HepG2 (cell line): ENCODE results near the gene CISD1. TPM values are rescaled to one million over a fixed set of nuclear protein-coding genes. Genes with fewer than 3 reads are reported as not detected.

ENCODE experiments used
- ATAC-seq: fragments of 200-7000 bp; cut with Tn5 transposase; 3 replicates; pipeline ENCODE4 v1.9.1; 2020; ENCODE audit warnings: mild to moderate bottlenecking, moderate library complexity
- BruUV-seq: library from RNA; stranded (reverse); fragments of 400-500 nt; replicated peaks from 2 replicates; lab custom pipeline; 2021; lab: Mats Ljungman, UMichigan
- CTCF ChIA-PET: fragments of 300-600 bp; formaldehyde crosslinking; extraction: SDS; loops from one replicate; lab custom pipeline; 2021; ENCODE audit warnings: low total read pairs, inconsistent platforms, low intra/inter-chr PET ratio; lab: Yijun Ruan, JAX
- POLR2A ChIA-PET: fragments of 350-600 bp; sonication (Branson Sonifier 250); formaldehyde crosslinking; loops from one replicate; lab custom pipeline; 2020; ENCODE audit warnings: antibody characterized with exemption, inconsistent platforms; lab: Yijun Ruan, JAX
- DNase-seq: peaks from one replicate; pipeline ENCODE4 v3.0.0-alpha.2; 2015; ENCODE audit warnings: low spot score
- FAIRE-seq: peaks from 3 replicates; lab custom pipeline; 2011; peaks lifted over from hg19 to GRCh38; lab: Jason Lieb, UNC
- H2AFZ ChIP-seq: one replicate; pipeline ENCODE4 v1.6.1; 2011; ENCODE audit warnings: low read length, inconsistent platforms
- H3K27ac ChIP-seq: fragments of 300-600 bp; 3 replicates; pipeline ENCODE4 v1.8.0; 2011; ENCODE audit warnings: mixed run types, mild to moderate bottlenecking, mixed read lengths, low read length, inconsistent platforms; ENCODE audit not compliant: insufficient read depth; ENCODE audit errors: extremely low read length
- H3K27me3 ChIP-seq, 2 experiments: fragments of 200-600 bp in 1 of 2; 2 replicates in 1 of 2; 3 replicates in 1 of 2; pipeline versions ENCODE4 v1.6.0 to v1.8.0; 2011; ENCODE audit warnings: low read length in 2 of 2, mild to moderate bottlenecking in 2 of 2, moderate library complexity in 2 of 2, inconsistent platforms in 1 of 2; ENCODE audit not compliant: insufficient read depth in 2 of 2, control insufficient read depth in 1 of 2
- H3K36me3 ChIP-seq, 2 experiments: fragments of 200-600 bp in 1 of 2; replicated peaks in 1 of 2; 2 replicates in 1 of 2; 3 replicates in 1 of 2; pipeline versions ENCODE4 v1.5.1 to v1.8.0; 2011; ENCODE audit warnings: low read length in 2 of 2, inconsistent platforms in 1 of 2; ENCODE audit not compliant: insufficient read depth in 2 of 2, control insufficient read depth in 1 of 2
- H3K4me1 ChIP-seq: 2 replicates; pipeline ENCODE4 v1.5.1; 2012; ENCODE audit warnings: low read length, inconsistent platforms; ENCODE audit not compliant: insufficient read depth
- H3K4me2 ChIP-seq: 2 replicates; pipeline ENCODE4 v1.6.0; 2011; ENCODE audit warnings: low read depth, low read length, inconsistent platforms
- H3K4me3 ChIP-seq, 3 experiments: fragments of 200-600 bp in 1 of 3; sonication (generic), shearing (Covaris generic) in 1 of 3; replicated peaks in 1 of 3; 2 replicates each; pipeline ENCODE4 v1.5.1; 2011 to 2016; ENCODE audit warnings: low read length in 3 of 3, inconsistent platforms in 2 of 3, low read depth in 2 of 3, mild to moderate bottlenecking in 2 of 3, control low read depth in 1 of 3, mixed read lengths in 1 of 3; ENCODE audit not compliant: insufficient read depth in 1 of 3
- H3K79me2 ChIP-seq: one replicate; pipeline ENCODE4 v1.6.1; 2011; ENCODE audit warnings: low read length, inconsistent platforms; ENCODE audit not compliant: insufficient read depth
- H3K9ac ChIP-seq: 2 replicates; pipeline ENCODE4 v1.6.0; 2011; ENCODE audit warnings: mild to moderate bottlenecking, low read depth, low read length, inconsistent platforms; ENCODE audit not compliant: insufficient read depth
- H3K9me3 ChIP-seq: 2 replicates; pipeline ENCODE4 v1.5.1; 2012; ENCODE audit warnings: mild to moderate bottlenecking, low read length
- H4K20me1 ChIP-seq: 2 replicates; pipeline ENCODE4 v1.6.0; 2011; ENCODE audit warnings: inconsistent platforms, mild to moderate bottlenecking, low read length, moderate library complexity; ENCODE audit not compliant: insufficient read depth
- ATF4 ChIP-seq, 2 experiments: fragments of 450-650 bp in 1 of 2; sonication (generic) in 1 of 2; formaldehyde crosslinking; IDR thresholded peaks; 2 replicates each; pipeline versions ENCODE4 v1.5.0 to v1.8.0; 2020 to 2022; ENCODE audit warnings: mild to moderate bottlenecking in 1 of 2, missing genetic modification reagents in 1 of 2
- BATF2 ChIP-seq: sonication (generic); formaldehyde crosslinking; IDR thresholded peaks from 2 replicates; pipeline ENCODE4 v1.8.0; 2022; ENCODE audit warnings: mild to moderate bottlenecking, missing genetic modification reagents, moderate library complexity
- CC2D1A ChIP-seq: sonication (generic); formaldehyde crosslinking; IDR thresholded peaks from 2 replicates; pipeline ENCODE4 v1.8.1; 2023; ENCODE audit warnings: mild to moderate bottlenecking, missing genetic modification reagents
- CEBPB ChIP-seq: IDR thresholded peaks from 2 replicates; pipeline ENCODE4 v1.6.1; 2011; ENCODE audit warnings: low read depth, low read length, improper control_type of control experiment, borderline replicate concordance
- CEBPG ChIP-seq: IDR thresholded peaks from 2 replicates; pipeline ENCODE4 v1.6.1; 2016
- CSRNP1 ChIP-seq: sonication (generic); formaldehyde crosslinking; IDR thresholded peaks from 2 replicates; pipeline ENCODE4 v1.8.1; 2023; ENCODE audit warnings: mild to moderate bottlenecking, missing genetic modification reagents
- ETV6 ChIP-seq: sonication (generic); formaldehyde crosslinking; conservative IDR thresholded peaks from 2 replicates; pipeline ENCODE4 v1.4.0; 2020; ENCODE audit warnings: missing genetic modification reagents
- FOXC1 ChIP-seq: sonication (generic); formaldehyde crosslinking; IDR thresholded peaks from 2 replicates; pipeline ENCODE4 v1.8.0; 2022; ENCODE audit warnings: mild to moderate bottlenecking, missing genetic modification reagents, borderline replicate concordance
- HMG20B ChIP-seq: conservative IDR thresholded peaks from 2 replicates; pipeline ENCODE4 v1.6.1; 2016; ENCODE audit warnings: missing genetic modification reagents, missing compliant biosample characterization
- KAT2B ChIP-seq: fragments of 150-350 bp; IDR thresholded peaks from 2 replicates; pipeline ENCODE4 v1.6.1; 2014; ENCODE audit warnings: low read depth, low read length, borderline replicate concordance
- MAFK ChIP-seq, 2 experiments: IDR thresholded peaks in 1 of 2; conservative IDR thresholded peaks in 1 of 2; 2 replicates each; pipeline ENCODE4 v1.6.1; 2011; ENCODE audit warnings: improper control_type of control experiment in 2 of 2, low read length in 2 of 2
- NFRKB ChIP-seq: fragments of 450-650 bp; IDR thresholded peaks from 2 replicates; pipeline ENCODE4 v1.6.1; 2017
- RAD51 ChIP-seq: fragments of 450-650 bp; IDR thresholded peaks from 2 replicates; pipeline ENCODE4 v1.6.1; 2016; ENCODE audit warnings: borderline replicate concordance
- XBP1 ChIP-seq: sonication (generic); formaldehyde crosslinking; IDR thresholded peaks from 2 replicates; pipeline ENCODE4 v1.5.0; 2020; ENCODE audit warnings: missing genetic modification reagents
- ZNF101 ChIP-seq: sonication (generic); formaldehyde crosslinking; IDR thresholded peaks from 2 replicates; pipeline ENCODE4 v1.4.0; 2020; ENCODE audit warnings: mild to moderate bottlenecking, low read depth, missing genetic modification reagents, borderline replicate concordance
- ZNF569 ChIP-seq: sonication (generic); formaldehyde crosslinking; IDR thresholded peaks from 2 replicates; pipeline ENCODE4 v1.5.0; 2020; ENCODE audit warnings: mild to moderate bottlenecking, missing genetic modification reagents, moderate library complexity, borderline replicate concordance
- ZNF619 ChIP-seq: sonication (generic); formaldehyde crosslinking; IDR thresholded peaks from 2 replicates; pipeline ENCODE4 v1.4.0; 2020; ENCODE audit warnings: mild to moderate bottlenecking, missing genetic modification reagents
- ZNF777 ChIP-seq: sonication (generic); formaldehyde crosslinking; IDR thresholded peaks from 2 replicates; pipeline ENCODE4 v1.4.0; 2020; ENCODE audit warnings: missing genetic modification reagents
- WGBS: methylation state at CpG from one replicate; pipeline ENCODE4 v1.1.6; 2017; ENCODE audit warnings: low lambda C conversion rate; 5-methylcytosine and 5-hydroxymethylcytosine counted together
- in situ Hi-C: cut with HindIII; loops from 2 replicates; pipeline ENCODE4 v1.10.0; 2017; ENCODE audit warnings: low pct_unique_long_range_greater_than_20kb; ENCODE audit not compliant: extremely low pct_ligation_motif_present
- intact Hi-C: fragments of 100-400 bp; cut with micrococcal nuclease; formaldehyde crosslinking; loops from one replicate; pipeline ENCODE4 v1.10.0; 2022; ENCODE audit not compliant: unreplicated experiment
- polyA plus RNA-seq, 8 experiments: library from polyadenylated mRNA; depleted of rRNA in 3 of 8; stranded (reverse) in 7 of 8; unstranded in 1 of 8; fragments of >200 nt; fragmentation: Illumina TruSeq in 4 of 8; extraction: Trizol in 4 of 8; gene quantifications; 2 replicates each; pipeline versions ENCODE4 v1.2.1 to v1.2.3, GENCODE V29; 2011 to 2016; ENCODE audit warnings: low read depth in 4 of 8, missing spikeins in 1 of 8, mixed read lengths in 1 of 8; ENCODE audit not compliant: insufficient read depth in 1 of 8
- total RNA-seq, 5 experiments: library from RNA; depleted of rRNA; stranded (reverse); fragments of >200 nt; fragmentation: Illumina TruSeq; extraction: Trizol; gene quantifications; 2 replicates each; pipeline ENCODE4 v1.2.3, GENCODE V29; 2016; ENCODE audit warnings: low read depth in 1 of 5

CISD1 gene
- total and polyA plus RNA-seq, 2 of the 13 experiments (the other 11 are each of a cell fraction or from before 2014, with no cell fraction given): 63.4 to 78.9 TPM

GRCh38 chr10:58278274-58278961 is 9.5 kb downstream of the CISD1 start:
- no peak for ATAC-seq
- CTCF ChIA-PET: no interaction called here

DNA sequence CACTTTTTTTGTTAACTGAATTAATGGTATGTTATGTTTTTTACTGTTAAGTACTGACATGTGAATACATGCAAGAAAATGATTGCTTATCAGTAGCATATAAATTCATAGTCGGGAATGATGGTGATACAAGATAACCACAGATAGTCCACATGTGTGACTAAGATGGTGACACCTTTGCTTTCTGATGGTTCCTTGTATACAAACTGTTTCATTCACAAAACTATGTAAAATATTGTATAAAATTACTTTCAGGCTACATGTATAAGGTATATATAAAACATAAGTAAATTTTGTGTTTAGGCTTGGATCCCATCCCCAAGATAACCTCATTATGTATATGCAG is 10.0 kb downstream of the CISD1 start:
- Histone ChIP-seq H3K79me2 (peaks cover 17% of the 10 kb centered on the region), H4K20me1 (no peaks in the 10 kb centered on the region), H3K9ac (no peak overlapping the region), H3K9me3 (no peaks in the 10 kb centered on the region), H3K4me1 (peaks cover 19% of the 10 kb centered on the region), H2AFZ (no peak overlapping the region), H3K27ac (no peak overlapping the region), H3K36me3 (peaks cover 0 to 33% of the 10 kb centered on the region in 2 experiments; a peak in 4 of 5 replicates), H3K4me3 (no peak overlapping the region), H3K4me2 (no peak overlapping the region), H3K27me3 (no peaks in the 10 kb centered on the region)
- intact Hi-C loops (no loop called here), in situ Hi-C loops (no loop called here)
- 93% methylated on average over 1 of the region's 1 CpG for WGBS
- ChIA-PET POLR2A (no interaction called here), CTCF (no interaction called here)
- no TSS peak for BruUV-seq
- DNase-seq (no peak), FAIRE-seq (no peak), ATAC-seq (no peak)
- TF ChIP-seq XBP1 (CRISPR knock-in tag) (no peak), MAFK (conservative IDR thresholded peaks at IDR 0.05 in 1 of 2, IDR thresholded peaks at IDR 0.05 in 1 of 2; ENCODE audit: low read length in 2 of 2) (no peak), ZNF777 (CRISPR knock-in tag) (no peak), KAT2B (no peak), FOXC1 (CRISPR knock-in tag) (no peak), ZNF569 (no peak), BATF2 (CRISPR knock-in tag) (no peak), HMG20B (CRISPR knock-in tag) (no peak), CC2D1A (CRISPR knock-in tag) (no peak), ZNF101 (no peak), CSRNP1 (CRISPR knock-in tag) (no peak)

More at GRCh38 chr10:58278274-58278961, 9.5 kb downstream of the CISD1 start:
- H3K4me1 ChIP-seq: peaks cover 19% of the 10 kb centered on the region
- DNase-seq (no peak), FAIRE-seq (no peak)
- peaks cover 0 to 33% of the 10 kb centered on the region in 2 experiments; a peak in 4 of 5 replicates for H3K36me3 ChIP-seq
- intact Hi-C loops: no loop called here
- TF ChIP-seq ZNF619 (no peak), RAD51 (no peak), CEBPG (CRISPR knock-in tag) (peak; percentile 76), CEBPB (peak; percentile 78), ETV6 (CRISPR knock-in tag) (no peak), NFRKB (no peak), ATF4 (CRISPR knock-in tag; IDR thresholded peaks at IDR 0.05) (peak in 1 of 2 experiments; percentile 82; a peak in 2 of 4 replicates)
- no peak overlapping the region for H3K9ac ChIP-seq
- no peak overlapping the region for H3K4me3 ChIP-seq
- H4K20me1 ChIP-seq: no peaks in the 10 kb centered on the region
- H3K4me2 ChIP-seq: no peak overlapping the region
- H3K27me3 ChIP-seq: no peaks in the 10 kb centered on the region
- H3K9me3 ChIP-seq: no peaks in the 10 kb centered on the region
- in situ Hi-C loops: no loop called here
- H3K79me2 ChIP-seq: peaks cover 19% of the 10 kb centered on the region
- H3K27ac ChIP-seq: no peak overlapping the region
- no TSS peak for BruUV-seq
- H2AFZ ChIP-seq: no peak overlapping the region
- WGBS: 93% methylated on average over 7 of the region's 7 CpGs
- POLR2A ChIA-PET: interaction anchor here (1.2 kb wide), 1 partner anchor 10 kb away, joined by 3 read pairs; the partner anchor contains the start of gene CISD1
